Fibroblast of peridontal ligament (primary cell): Measurements from ENCODE around the gene RTF1.
"Not testable (repeated sequence)": the region's sequence is repeated elsewhere in the genome, so short reads cannot be mapped to it uniquely, and the experiment has no call there.

Source experiments
- DNase-seq: peaks from one replicate; pipeline ENCODE4 v3.0.0-alpha.2; 2010; ENCODE audit errors: extremely low read depth

RTF1 gene

DNA sequence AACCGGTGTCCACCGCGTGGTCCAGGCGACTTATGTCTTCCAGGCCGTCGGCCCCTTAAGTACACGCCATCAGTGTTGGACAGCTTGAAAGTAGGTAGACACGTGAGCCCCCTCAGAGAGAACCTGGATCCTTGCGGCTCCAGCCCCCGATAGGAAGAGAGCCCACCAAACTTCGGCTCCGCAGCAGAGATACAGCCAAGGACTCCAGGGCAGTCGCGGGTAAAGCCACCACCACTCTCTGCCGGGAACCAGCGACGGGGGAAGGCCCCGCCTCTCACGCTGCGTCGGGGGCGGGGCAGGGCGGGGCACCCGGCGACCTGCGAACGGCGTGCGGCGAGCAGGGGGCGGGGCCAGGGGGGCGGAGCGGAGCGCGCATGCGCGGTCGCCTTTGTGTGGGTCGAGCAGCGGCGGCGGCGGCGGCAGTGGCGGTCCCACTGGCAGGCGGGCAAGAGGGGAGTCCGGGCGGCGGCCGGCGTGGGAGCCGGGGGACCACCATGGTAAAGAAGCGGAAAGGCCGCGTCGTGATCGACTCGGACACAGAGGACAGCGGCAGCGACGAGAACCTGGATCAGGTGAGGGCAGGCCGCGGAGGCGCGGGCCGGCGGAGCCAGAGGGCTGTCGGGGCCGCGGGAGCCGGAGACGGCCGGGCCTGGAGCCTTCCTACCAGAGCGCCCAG is at the start of gene RTF1:
Gene RTF1, plus strand, starts transcription at position 354 of the 676 bp plus-strand sequence. Its CDS starts 21 bp downstream, at position 375.
- DNase-seq = peak; percentile 76

DNA sequence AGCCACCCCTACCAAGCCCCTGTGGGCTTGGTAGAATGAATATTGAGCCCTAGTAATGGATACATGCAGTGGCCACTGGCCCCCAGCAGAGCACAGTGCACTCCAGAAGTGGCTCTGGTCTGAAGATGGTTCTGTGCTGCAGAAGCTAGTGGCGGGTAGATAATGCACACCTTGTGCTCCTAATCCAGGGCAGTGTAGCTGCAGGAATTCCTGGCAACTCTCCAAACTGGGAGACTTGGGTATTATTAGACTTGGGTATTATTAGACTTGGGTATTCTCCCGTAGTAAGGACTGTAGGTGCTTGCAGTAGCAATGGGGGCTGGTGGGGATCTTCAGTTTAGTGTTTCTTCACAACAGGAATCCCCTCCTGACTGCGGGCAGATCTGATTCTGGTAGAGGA is 49.5 kb upstream of the RTF1 start:
- DNase-seq = no peak

DNA sequence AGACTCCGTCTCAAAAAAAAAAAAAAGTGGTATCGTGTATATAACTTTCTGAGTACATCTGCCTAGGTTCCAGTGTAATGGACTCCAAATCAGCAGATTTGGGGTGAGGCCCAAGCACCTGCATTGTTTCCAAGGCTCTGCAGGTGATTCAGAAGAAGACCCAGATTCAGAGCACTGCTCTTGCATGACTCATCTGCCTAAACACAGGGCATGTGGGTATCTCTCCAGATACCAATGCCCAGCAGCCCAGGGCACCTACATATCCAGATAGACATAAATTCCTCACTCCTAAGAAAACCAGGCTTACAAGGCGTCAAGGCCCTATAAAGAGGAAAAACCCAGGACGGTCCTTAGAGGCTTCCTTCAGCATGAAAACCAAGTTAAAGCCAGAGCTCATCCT is 38.9 kb upstream of the RTF1 start:
- DNase-seq = no peak

DNA sequence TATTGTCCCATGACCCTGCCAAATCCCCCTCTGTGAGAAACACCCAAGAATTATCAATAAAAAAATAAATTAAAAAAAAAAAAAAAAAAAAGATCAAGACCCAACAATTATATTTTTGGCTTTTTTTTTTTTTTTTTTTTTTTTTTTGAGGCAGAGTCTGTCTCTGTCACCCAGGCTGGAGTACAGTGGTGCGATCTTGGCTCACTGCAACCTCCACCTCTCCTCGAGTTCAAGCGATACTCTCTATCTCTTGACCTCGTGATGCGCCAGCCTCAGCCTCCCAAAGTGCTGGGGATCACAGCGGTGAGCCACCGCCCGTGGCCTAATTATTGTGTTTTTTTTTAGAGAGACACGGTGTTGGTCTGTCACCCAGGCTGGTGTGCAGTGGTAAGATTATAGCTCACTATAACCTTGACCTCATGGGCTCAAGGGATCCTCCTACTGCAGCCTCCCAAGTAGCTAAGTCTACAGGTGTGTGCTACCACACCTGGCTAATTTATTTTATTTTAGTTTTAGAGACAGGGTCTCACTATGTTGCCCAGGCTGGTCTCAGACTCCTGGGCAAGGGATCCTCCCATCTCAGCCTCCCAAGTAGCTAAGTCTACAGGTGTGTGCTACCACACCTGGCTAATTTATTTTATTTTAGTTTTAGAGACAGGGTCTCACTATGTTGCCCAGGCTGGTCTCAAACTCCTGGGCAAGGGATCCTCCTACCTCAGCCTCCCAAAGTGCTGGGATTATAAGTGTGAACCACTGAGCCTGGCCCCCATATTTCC is 32.7 kb upstream of the RTF1 start:
- not testable (repeated sequence) for DNase-seq

DNA sequence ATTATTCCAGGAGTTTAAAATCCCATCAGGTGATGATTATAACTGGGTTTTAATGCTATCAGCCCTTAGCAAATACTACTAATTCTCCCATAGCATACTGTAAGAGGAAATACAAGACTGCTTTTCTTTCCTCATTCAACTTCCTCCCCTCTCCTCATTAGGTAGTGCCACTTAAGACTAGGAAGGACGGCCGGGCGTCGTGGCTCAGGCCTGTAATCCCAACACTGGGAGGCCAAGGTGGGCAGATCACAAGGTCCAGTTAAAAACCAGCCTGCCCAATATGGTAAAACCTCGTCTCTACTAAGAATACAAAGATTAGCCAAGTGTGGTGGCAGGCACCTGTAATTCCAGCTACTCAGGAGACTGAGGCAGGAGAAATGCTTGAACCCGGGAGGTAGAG is 29.2 kb upstream of the RTF1 start:
- DNase-seq = no peak

DNA sequence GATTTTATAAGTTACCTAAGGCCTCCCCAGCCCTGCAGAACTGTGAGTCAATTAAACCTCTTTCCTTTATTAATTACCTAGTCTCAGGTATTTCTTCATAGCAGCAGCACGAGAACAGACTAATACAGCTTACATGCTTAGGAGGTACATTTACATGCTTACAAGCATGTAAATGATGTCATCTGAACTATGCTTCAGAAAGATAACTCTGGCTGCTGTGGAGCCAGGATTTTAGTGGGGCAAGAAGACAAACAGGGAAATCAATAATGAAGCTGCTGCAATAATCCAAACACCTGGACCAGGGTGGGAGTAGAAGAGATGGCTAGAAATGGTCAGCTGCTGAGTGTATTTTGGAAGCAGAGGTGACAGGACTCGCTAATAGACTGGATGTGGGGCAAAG is 24.2 kb upstream of the RTF1 start:
- DNase-seq = no peak

DNA sequence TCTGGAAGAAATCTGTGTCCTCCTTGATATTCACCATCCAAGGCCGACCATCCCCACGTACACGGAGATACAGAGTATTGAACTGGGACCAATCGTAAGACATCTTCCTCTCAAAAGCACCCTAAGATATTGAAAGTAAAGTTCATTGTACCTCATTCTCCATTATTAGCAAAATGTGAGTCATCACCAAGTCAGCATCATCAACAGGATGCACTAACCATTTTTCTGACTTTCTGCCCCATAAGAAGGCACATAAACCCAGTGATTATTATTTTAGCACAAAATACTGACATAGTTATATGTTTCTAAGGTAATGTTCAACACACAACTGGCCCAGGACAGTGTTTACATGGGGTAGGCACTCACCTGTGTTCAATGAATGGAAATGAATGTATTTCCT is 22.0 kb upstream of the RTF1 start:
- DNase-seq = no peak

DNA sequence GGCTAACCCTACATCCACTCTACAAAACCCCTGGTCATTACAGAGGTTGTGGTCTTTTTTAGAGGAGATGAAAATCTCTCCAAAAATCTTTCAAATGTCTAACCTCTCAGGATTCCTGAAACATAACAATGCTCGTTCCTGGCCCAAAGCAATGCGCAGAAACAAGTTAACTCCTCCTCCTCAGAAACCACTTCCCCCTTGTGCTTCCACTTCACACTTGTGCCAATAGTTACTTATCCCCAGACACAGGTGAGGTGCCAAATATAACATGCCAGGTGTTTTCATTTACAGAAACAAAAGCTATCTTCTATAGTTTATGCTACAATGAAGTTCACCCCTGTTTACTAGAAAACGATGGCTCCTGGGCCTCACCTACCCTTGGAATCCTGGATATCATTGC is 20.8 kb upstream of the RTF1 start:
- no peak for DNase-seq

DNA sequence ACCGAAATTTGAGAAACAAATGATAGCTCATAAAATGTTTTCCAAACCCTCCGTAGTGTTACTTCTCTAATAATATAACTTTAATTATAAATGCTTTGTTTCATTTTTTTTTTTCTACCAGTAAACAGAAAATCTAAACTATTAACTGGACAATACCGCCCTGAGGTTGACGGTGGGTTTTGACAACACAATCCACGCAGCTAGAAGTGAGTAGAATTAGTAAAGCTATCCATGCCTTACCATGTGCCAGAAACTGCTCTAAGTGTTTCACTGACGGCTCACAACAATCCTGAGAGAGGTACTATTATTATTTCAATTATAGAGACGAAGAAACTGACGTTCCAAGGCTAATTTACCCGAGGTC is 15.0 kb upstream of the RTF1 start:
- DNase-seq = no peak

DNA sequence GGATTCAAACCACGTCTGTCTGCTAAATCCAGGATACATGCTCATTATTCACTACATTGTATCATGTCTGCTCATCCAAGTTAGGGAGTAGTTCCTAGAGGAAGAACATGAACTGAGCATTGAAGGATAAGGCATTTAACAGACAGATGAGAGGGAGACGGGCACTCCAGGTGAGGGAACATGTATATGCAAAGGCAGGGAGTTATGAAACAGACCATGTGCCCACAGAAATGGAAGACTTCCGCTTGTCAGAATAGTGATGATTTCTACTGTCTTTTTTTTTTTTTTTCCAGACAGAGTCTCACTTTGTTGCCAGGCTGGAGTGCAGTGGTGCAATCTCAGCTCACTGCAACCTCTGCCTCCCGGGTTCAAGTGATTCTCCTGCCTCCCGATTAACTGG is 9.6 kb upstream of the RTF1 start:
- no peak for DNase-seq

DNA sequence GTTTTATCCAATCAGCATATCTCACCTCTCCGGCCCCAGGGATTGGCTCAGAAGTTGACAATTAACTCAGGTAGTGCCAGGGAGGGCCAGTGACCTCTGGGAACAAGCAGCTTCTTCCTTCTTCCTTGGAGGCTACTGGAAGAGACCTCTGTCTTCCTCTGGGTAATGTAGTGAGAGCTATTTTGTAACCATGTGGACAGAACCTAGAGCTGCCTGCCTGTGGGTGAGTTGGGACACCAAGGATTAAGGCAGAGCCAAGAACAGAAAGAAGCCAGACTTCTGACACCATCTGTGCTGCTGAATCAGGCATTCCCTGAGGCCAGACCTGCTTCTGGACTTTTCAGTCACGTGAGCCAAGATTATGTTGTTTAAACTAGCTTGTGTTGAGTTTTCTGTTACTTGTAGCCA is 8.7 kb upstream of the RTF1 start:
- peak; percentile 72 for DNase-seq

DNA sequence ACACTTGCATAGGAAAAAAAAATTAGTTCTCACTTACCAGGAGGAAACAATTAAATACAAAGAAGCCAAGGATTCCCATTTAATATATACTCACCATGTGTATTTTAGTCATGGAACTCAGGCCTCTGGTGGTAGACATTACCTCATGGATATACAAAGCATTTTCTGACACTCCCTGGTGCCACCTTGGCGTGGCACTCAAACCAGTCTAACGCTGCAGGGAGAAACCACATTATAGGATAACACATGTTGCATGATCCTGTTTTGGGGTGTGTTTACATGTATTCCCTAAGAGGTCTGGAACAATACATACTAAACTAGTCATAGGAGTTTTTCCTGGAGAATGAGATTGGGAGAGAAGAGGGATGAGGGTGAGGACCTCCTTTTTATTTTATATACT is 5.9 kb upstream of the RTF1 start:
- DNase-seq = no peak

DNA sequence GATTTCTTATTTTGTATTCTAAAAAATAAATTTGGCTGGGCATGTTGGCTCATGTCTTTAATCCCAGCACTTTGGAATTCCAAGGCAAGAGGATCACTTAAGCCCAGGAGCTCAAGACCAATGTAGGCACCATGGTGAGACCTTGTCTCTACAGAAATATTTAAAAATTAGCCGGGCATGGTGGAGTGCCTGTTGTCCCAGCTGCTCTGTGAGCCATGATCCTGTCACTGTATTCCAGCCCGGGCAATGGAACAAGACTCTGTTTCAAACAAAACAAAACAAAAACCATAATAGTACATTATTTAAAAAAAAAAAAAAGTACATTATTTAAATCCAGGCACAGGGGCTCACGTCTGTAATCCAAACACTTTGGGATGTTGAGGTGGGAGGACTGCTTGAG is 5.5 kb upstream of the RTF1 start:
- DNase-seq = no peak

DNA sequence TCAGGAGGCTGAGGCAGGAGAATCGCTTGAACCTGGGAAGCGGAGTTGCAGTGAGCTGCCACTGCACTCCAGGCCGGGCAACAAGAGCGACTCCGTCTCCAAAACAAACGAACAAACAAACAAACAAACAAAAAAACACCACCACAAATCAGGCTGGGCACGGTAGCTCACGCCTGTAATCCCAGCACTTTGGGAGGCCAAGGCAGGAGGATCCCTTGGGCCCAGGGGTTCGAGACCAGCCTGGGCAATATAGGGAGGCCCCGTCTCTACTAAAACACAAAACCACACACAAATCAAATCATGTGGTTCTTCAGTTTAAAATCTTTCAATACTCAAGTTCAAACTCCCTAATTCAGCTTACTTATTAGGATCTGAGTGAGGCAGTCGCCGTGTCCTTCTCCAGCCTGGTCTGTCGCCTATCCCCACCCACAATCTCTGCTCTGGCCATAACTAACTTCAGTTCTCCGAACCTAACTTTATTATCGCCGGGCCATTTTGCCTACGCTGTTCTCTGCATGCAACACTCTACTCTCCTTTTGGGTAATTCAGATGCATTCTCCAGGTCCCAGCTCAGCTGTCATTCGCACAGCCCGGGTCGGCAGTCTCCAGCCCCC is 660 bp upstream of the RTF1 start:
- DNase-seq = no peak

DNA sequence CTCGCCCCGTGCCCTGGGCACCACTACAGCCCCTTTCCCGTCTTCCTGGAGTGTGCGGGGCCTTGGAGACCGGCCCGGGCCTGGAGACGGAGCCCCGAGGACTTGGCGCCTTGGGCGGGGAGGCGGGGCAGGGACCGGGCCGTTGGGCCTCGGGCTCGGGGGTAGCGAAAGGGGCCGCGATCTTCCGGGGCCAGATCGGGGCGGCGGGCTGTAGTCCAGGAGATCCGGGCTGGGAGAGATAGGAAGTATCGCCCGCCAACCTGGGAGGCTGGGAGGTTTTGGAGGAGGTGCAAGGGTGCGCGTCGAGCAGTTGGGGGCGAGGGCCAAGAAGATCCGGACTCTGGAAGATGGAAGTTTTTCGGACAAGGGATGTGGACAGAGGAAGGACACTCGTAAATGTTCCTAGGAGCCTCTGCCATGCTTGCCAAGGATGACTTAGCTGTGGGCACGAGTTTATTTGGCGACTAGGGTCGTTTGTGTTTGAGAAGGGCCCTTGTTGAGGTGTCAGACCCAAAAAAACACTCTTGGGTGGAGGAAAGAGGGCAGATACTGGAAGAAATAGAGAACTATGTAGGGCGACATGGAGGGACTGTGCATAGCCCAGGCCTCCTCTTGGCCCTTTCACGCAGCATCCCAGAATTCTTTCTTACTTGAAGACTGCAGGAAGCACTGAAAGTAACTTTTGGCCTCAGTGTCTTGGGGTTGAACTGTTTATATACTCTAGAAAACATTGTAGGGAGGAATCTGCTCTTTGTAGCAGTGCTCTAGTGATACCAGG is 712 bp downstream of the RTF1 start:
- DNase-seq = peak; percentile 44

DNA sequence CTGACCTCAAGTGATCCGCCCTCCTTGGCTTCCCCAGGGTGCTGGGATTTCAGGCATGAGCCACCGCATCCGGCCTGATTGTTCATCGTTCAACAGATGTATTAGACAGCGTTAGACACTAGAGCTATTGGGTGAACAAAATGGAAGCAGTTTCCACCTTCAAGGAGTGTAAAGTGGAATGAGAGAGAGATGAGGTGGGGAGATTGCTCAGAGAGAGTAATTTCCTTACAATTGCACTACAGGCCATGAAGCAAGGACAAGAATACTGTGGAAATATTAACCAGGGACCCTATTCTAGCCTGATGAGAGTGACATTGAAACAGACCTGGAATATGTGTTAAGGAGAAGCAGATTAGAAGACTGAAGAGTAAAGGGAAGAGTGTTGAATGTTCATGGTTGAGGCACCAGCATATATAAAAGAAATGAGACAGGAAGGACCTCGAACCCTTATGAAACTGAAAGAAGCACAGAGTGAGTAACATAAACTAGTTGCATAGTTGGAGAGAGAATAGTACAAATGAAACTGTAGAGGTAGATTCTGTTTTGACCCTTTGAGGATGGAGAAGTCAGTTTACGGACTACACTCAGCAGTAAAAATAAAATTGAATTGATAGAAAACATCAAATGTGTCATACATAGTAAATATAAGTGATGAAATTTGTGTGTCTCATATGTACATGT is 7.2 kb downstream of the RTF1 start:
- no peak for DNase-seq

DNA sequence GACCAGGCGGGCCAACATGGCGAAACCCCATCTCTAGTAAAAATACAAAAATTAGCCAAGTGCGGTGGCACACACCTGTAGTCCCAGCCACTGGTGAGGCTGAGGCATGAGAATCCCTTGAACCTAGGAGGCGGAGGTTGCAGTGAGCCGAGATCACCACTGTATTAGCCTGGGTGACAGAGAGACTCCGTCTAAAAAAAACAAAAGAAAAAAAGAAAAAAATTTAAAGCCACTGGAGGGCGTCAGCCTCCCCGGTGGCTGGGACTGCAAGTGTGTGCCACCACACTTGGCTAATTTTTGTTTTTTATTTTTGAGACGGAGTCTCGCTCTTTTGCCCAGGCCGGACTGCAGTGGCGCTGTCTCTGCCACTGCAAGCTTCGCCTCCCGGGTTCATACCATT is 7.9 kb downstream of the RTF1 start:
- no peak for DNase-seq

DNA sequence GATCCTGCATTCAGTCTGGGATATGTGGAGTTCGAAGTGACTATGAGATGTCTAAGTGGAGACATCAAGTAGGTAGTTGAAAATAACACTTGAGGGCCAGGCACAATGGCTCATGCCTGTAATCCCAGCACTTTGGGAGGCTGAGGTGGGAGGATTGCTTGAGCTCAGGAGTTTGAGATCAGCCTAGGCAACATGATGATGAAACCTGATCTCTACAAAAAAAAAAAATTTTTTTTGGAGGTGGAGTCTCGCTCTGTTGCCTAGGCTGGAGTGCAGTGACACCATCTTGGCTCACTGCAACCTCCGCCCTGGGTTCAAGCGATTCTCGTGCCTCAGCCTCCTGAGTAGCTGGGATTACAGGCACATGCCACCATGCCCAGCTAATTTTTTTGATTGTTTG is 9.0 kb downstream of the RTF1 start:
- not testable (repeated sequence) for DNase-seq

DNA sequence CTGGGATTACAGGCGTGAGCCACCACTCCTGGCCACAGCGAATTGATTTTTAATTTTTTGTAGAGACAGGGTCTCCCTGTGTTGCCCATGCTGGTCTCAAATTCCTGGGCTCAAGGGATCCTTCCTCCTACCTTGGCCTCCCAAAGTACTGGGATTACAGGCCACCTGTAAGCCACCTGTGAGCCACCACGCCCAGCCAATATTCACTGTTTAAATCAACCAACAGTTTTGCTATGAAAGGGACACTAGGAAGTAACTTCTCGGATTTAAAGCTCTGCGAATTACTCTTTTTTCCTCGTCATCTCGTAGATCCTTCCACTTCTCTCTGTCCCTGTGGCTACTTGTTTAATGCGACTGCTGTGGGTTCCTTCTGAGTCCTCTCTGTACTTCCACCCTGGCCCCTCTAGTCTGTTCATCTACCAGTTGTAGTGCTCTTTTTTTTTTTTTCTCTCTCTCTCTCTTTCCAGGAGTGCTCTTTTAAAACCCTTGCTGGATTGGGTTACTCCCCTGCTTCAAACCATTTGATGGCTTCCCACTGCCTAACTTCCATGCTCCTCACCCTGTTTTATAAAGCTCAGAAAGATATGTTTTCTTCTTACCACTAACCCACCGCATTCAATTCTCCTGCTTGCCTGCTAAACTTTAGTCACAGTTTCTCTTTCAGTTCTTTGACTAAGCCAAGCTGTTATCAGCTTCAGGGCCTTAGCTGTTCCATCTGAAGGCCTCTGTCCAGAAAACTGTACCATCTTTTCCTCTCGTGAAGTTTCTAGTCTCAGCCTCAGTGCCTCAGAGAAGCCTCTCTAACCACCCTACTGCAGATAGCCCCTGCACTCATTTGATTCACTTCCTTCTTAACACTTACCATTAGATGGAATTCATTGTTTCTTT is 12.4 kb downstream of the RTF1 start:
- DNase-seq = no peak

DNA sequence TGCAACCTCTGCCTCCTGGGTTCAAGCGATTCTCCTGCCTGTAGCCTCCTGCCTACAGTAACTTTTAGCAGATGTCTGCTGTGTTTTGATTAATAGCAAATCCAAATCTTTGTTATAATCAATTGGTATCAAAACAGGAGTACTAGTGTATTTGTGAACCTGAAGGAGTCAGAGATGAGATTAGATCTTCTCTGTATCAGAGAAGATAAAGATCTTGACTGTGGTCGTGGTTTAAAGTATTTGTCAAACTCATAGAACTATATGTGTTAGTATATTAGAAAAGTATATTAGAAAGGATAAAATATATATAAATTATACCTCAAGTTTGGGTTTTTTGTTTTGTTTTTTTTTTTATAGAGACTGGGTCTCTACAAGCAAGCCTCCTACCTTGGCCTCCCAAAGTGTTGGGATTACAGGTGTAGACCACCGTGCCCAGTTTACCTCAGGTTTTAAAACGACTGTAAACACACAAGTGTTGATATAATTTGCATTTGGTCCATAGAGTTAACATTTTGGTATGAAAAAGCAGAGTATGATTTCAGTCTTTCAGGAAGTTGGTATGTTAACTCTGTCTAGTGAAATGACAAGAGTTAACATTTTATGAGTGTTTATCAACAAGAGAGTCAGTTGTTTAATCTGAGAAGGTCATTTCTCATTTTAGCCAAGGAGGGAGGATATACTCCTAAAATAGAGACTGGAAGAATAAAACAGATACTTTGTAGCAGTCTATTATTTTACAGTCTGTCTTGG is 18.3 kb downstream of the RTF1 start:
- DNase-seq = no peak
